Fibroblast of the aortic adventitia (primary cell): Measurements from ENCODE around the gene NR2E1. TPM values are rescaled to one million over a fixed set of nuclear protein-coding genes. Genes with fewer than 3 reads are reported as not detected.

ENCODE experiments used
- DNase-seq: peaks from one replicate; pipeline ENCODE4 v3.0.0-alpha.2; 2010; ENCODE audit warnings: low read depth
- H3K4me3 ChIP-seq: 2 replicates; pipeline ENCODE4 v1.5.1; 2011; ENCODE audit warnings: low read depth, mild to moderate bottlenecking, control low read depth, low read length, moderate library complexity
- total RNA-seq: library from RNA; depleted of rRNA; stranded (reverse); fragments of >200 nt; gene quantifications from 2 replicates; pipeline ENCODE4 v1.2.3, GENCODE V29; 2012; ENCODE audit warnings: low replicate concordance
- TF ChIP-seq, protein P1 (sequence below): IDR thresholded peaks from 2 replicates; pipeline ENCODE4 v1.5.1; 2011; ENCODE audit warnings: mild to moderate bottlenecking, low read length, control low read depth, inconsistent platforms; ENCODE audit not compliant: insufficient read depth

Gene NR2E1
- total RNA-seq, 1 donor: not detected

DNA sequence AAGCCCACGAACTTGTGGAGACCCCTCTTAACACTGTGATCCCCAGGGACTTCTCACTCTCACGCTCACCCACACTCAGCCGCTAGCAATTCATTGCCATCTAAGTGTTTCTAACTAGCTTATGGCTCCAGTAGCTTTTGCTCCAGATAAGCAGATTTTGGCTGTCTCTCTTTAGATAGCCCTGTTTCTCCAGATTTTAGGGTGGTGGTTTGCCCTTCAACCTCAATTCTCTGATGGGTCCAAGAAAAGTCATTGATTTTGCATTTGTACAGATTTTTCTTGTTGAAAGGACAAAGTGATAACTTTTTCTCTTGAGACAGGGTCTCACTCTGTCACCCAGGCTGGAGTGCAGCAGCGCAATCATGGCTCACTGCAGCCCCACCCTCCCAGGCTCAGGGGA, 41.2 kb downstream of the NR2E1 start:
- DNase-seq: no peak

DNA sequence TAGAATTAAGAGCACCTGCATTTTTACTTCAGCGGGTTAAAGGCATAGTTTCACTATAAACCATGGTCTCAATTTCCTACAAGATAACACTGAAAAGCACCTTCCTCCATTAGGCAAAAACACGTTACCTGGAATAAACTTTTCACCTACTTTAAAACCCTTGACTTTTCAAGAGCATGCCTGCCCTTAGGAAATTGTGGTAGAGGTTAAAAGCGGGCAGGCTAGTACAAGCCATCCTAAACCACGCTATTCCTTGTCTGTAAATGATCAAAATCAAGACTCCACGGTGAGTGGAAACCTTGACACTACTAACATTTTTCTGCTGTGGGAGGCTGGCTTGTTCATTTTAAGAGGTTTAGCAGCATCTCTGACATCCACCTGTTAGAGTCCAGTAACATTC, 43.9 kb downstream of the NR2E1 start:
- H3K4me3 ChIP-seq: no peak overlapping the region
- TF ChIP-seq, protein P1, sequence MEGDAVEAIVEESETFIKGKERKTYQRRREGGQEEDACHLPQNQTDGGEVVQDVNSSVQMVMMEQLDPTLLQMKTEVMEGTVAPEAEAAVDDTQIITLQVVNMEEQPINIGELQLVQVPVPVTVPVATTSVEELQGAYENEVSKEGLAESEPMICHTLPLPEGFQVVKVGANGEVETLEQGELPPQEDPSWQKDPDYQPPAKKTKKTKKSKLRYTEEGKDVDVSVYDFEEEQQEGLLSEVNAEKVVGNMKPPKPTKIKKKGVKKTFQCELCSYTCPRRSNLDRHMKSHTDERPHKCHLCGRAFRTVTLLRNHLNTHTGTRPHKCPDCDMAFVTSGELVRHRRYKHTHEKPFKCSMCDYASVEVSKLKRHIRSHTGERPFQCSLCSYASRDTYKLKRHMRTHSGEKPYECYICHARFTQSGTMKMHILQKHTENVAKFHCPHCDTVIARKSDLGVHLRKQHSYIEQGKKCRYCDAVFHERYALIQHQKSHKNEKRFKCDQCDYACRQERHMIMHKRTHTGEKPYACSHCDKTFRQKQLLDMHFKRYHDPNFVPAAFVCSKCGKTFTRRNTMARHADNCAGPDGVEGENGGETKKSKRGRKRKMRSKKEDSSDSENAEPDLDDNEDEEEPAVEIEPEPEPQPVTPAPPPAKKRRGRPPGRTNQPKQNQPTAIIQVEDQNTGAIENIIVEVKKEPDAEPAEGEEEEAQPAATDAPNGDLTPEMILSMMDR: no peak
- DNase-seq: no peak

More for the DNA sequence above, 41.2 kb downstream of the NR2E1 start:
- H3K4me3 ChIP-seq: no peak overlapping the region
- TF ChIP-seq, protein P1: no peak

DNA sequence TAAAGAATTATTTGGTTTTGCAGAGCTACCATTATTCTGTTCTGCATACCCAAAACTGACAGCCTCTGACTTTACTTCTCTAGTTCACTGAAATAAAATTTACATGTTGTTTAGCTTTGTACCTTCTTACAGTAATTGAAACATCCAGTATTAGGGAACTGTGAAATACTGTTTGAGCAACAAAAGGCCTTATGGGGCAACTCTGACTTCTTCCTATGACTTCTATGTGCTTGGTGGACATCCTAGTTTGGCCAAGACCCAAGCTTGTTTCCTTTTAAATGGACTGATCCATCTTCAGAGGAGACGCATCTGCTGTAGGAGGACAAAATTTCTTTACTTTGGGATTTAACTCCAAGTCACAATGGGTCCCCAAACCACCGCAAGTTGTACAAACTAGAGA, 44.7 kb downstream of the NR2E1 start:
- TF ChIP-seq, protein P1: no peak
- DNase-seq: no peak
- H3K4me3 ChIP-seq: no peak overlapping the region

DNA sequence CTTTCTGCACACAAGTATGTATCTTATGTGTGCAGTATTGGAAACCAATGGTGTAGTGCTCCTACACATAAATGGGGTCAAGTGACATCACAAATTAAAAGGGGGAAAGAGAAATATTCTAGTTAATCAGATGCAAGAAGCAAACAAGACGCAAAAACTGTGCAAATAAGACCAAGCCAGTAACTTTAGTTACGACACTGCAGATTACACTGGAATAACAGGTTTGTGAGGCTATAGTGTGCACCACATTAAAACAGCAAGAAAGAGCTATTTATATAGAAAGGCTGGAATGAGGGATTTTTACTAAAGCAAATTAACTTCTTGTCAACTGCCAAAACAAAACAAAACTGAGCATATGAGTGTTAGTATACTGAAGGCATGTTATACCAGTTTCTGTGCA, 45.8 kb downstream of the NR2E1 start:
- DNase-seq: no peak
- TF ChIP-seq, protein P1: no peak
- H3K4me3 ChIP-seq: no peak overlapping the region

DNA sequence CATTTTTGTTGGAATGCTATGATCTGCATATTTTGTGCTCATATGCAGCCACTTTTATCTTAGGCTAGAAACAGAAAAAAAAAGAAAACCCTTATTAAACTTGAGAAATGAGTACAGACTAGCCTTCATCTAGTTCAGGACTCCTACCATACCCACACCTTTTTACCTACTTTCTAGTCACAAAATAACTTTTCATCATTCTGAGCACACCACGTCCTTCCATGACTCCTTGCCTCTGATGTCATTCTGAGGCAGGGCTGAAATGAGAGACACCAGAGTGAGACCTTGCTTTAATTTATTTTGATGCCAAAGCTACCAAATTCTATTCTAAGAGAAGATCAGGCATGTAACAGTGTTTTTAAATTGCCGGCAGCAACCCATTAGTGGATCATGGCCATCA, 56.2 kb downstream of the NR2E1 start:
- TF ChIP-seq, protein P1: no peak
- no peak overlapping the region for H3K4me3 ChIP-seq
- no peak for DNase-seq

DNA sequence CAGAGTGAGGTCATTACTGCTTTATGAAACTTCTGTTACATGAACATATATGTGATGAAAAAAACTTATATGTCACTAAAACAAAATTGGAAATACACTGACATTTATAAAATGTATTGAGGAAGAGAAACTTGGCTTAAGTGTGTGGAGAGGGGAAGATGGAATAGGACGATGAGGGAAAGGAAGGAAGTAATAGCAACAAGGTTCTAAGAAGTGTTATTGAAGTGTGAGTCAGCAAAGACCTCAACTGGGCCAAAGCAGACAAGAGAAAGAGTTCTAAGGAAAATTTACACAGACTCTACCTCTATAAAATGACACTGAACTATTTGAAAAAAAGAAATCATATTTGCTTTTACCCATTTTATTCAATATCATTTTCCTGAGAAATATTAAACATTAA, 56.7 kb downstream of the NR2E1 start:
- no peak overlapping the region for H3K4me3 ChIP-seq
- DNase-seq: peak; percentile 14
- TF ChIP-seq, protein P1: no peak

DNA sequence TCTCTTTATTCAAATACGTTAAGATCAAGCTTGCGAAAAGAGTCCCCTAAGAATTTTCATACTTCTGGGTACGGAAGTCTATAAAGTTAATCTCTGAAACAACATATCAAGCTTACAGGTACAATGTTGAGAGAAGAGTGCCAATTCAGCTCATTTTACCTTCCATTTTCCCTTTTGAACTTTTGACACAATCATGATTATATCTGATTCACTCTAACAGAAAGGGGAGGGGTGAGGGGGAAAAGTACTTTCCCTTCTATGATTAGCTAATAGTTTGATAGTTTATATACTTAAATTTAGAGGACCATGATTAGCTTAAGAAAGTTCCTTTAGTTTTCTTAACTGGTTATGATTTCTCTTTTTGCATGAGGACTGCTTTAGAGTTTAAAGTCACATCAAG, 61.5 kb downstream of the NR2E1 start:
- TF ChIP-seq, protein P1: no peak

More for the DNA sequence above, 61.5 kb downstream of the NR2E1 start:
- DNase-seq: no peak
- H3K4me3 ChIP-seq: no peak overlapping the region
